Neural progenitor cell (in vitro differentiated cells): ENCODE measurements around the gene RHBDL2.

Experiments
- CTCF ChIP-seq: fragments of 200-600 bp; sonication (generic); IDR thresholded peaks from 2 replicates; pipeline ENCODE4 v1.5.1; 2017; ENCODE audit warnings: antibody characterized with exemption, mild to moderate bottlenecking
- EZH2 ChIP-seq: fragments of 200-600 bp; sonication (generic); IDR thresholded peaks from 2 replicates; pipeline ENCODE4 v1.6.1; 2017; ENCODE audit warnings: antibody characterized with exemption, mild to moderate bottlenecking, moderate library complexity

GRCh38 chr1:38929476-38929875 lies 12.2 kb downstream of the RHBDL2 start:
- TF ChIP-seq EZH2: no peak
- TF ChIP-seq CTCF: no peak
